Brain microvascular endothelial cell (primary cell): ENCODE measurements around the gene CHST6.
"Not testable (repeated sequence)": the region's sequence is repeated elsewhere in the genome, so short reads cannot be mapped to it uniquely, and the experiment has no call there.

Source experiments
- DNase-seq: peaks from one replicate; pipeline ENCODE4 v3.0.0-alpha.2; 2020
- H3K27ac ChIP-seq: fragments of 250-450 bp; sonication (Bioruptor Pico); 2 replicates; pipeline ENCODE4 v1.5.1; 2020; ENCODE audit warnings: mild to moderate bottlenecking, moderate library complexity
- H3K27me3 ChIP-seq: fragments of 250-450 bp; sonication (Bioruptor Pico); replicated peaks from 2 replicates; pipeline ENCODE4 v1.5.1; 2020; ENCODE audit warnings: mild to moderate bottlenecking
- H3K36me3 ChIP-seq: fragments of 250-450 bp; sonication (Bioruptor Pico); replicated peaks from 2 replicates; pipeline ENCODE4 v1.5.1; 2020; ENCODE audit warnings: mild to moderate bottlenecking
- H3K4me3 ChIP-seq: 2 replicates; pipeline ENCODE4 v1.5.1; 2011; ENCODE audit warnings: low read depth, mild to moderate bottlenecking, control low read depth, low read length, moderate library complexity
- CTCF ChIP-seq: IDR thresholded peaks from 2 replicates; pipeline ENCODE4 v1.5.1; 2011; ENCODE audit warnings: low read depth, mild to moderate bottlenecking, moderate library complexity, low read length, control low read depth, inconsistent platforms; ENCODE audit errors: missing control alignments
- in situ Hi-C: cut with HindIII; loops from 2 replicates; pipeline ENCODE4 v1.10.0; 2017; ENCODE audit warnings: low sequenced_read_pairs, low pct_ligation_motif_present

The CHST6 gene

GRCh38 chr16:75472908-75473877, 22.0 kb downstream of the CHST6 start:
- H3K27ac ChIP-seq, result no peak overlapping the region
- H3K4me3 ChIP-seq, result no peak overlapping the region
- no peak for TF ChIP-seq CTCF
- no peak for DNase-seq
- in situ Hi-C loops, result no loop called here
- H3K36me3 ChIP-seq, result no peaks in the 10 kb centered on the region
- H3K27me3 ChIP-seq, result no peaks in the 10 kb centered on the region

- H3K36me3 ChIP-seq, result no peaks in the 10 kb centered on the region
- H3K27ac ChIP-seq, result no peak overlapping the region
- no peaks in the 10 kb centered on the region for H3K27me3 ChIP-seq
- TF ChIP-seq CTCF, result peak; percentile 86
- H3K4me3 ChIP-seq, result no peak overlapping the region
- peak; percentile 63 for DNase-seq
- in situ Hi-C loops, result no loop called here
Measured at GRCh38 chr16:75471723-75472633, 23.3 kb downstream of the CHST6 start.

- Histone ChIP-seq H3K27ac (no peak overlapping the region), H3K36me3 (no peaks in the 10 kb centered on the region), H3K4me3 (no peak overlapping the region), H3K27me3 (no peaks in the 10 kb centered on the region)
- no peak for TF ChIP-seq CTCF
- in situ Hi-C loops, result no loop called here
- no peak for DNase-seq
Measured at GRCh38 chr16:75466760-75467159, 28.5 kb downstream of the CHST6 start.

GRCh38 chr16:75464122-75464918, 30.9 kb downstream of the CHST6 start, which contains the start of gene TMEM170A:
TMEM170A (minus strand) TSS chr16:75464689; CDS start chr16:75464600, 89 bp downstream.
- in situ Hi-C loops, result no loop called here
- H3K27me3 ChIP-seq, result no peaks in the 10 kb centered on the region
- peak within 1 kb of the TSS; percentile 82 for H3K4me3 ChIP-seq
- peak within 1 kb of the TSS; percentile 89 for H3K27ac ChIP-seq
- peak; percentile 99 for TF ChIP-seq CTCF
- no peaks in the 10 kb centered on the region for H3K36me3 ChIP-seq
- DNase-seq, result peak; percentile 97

- H3K36me3 ChIP-seq, H3K27me3 ChIP-seq, in situ Hi-C loops, DNase-seq: not testable (repeated sequence)
- Histone ChIP-seq H3K4me3 (peak overlapping the region; percentile 82), H3K27ac (peak overlapping the region; percentile 89)
Measured at GRCh38 chr16:75463389-75464121, 31.7 kb downstream of the CHST6 start.
